ENCODE data around the gene HOXA7.

HOXA7 gene

GRCh38 chr7:27131390-27131819, 25.1 kb downstream of the HOXA7 start:
- DNase-seq = no peak

GRCh38 chr7:27130540-27131389, 25.7 kb downstream of the HOXA7 start, which contains the start of gene HOXA4:
HOXA4 (minus strand) TSS chr7:27130757; CDS start chr7:27130733, 24 bp downstream.
- DNase-seq = peak; percentile 53 to 79 (median 66)

- no peak for DNase-seq
Measured at GRCh38 chr7:27129729-27130539, 26.5 kb downstream of the HOXA7 start.

GRCh38 chr7:27128776-27129728, 27.4 kb downstream of the HOXA7 start:
- DNase-seq = no peak

GRCh38 chr7:27128034-27128433, 28.4 kb downstream of the HOXA7 start:
- DNase-seq = no peak

- no peak for DNase-seq
Measured at GRCh38 chr7:27126596-27127327, 29.7 kb downstream of the HOXA7 start.

- no peak for DNase-seq
Measured at GRCh38 chr7:27125986-27126394, 30.5 kb downstream of the HOXA7 start.

- DNase-seq = no peak
Measured at GRCh38 chr7:27124902-27125689, 31.4 kb downstream of the HOXA7 start.

GRCh38 chr7:27124096-27124901, 32.2 kb downstream of the HOXA7 start:
- no peak for DNase-seq

GRCh38 chr7:27123477-27124053, 32.9 kb downstream of the HOXA7 start:
- DNase-seq = no peak

- no peak for DNase-seq
Measured at GRCh38 chr7:27123007-27123476, 33.4 kb downstream of the HOXA7 start.

- no peak for DNase-seq
Measured at GRCh38 chr7:27122077-27122910, 34.2 kb downstream of the HOXA7 start.

- DNase-seq = no peak
Measured at GRCh38 chr7:27121684-27122076, 34.8 kb downstream of the HOXA7 start.

- no peak for DNase-seq
Measured at GRCh38 chr7:27119412-27119911, 37.0 kb downstream of the HOXA7 start.

GRCh38 chr7:27118580-27118979, 37.9 kb downstream of the HOXA7 start:
- no peak for DNase-seq

- DNase-seq = no peak
Measured at GRCh38 chr7:27117887-27118491, 38.5 kb downstream of the HOXA7 start.

GRCh38 chr7:27116962-27117886, 39.3 kb downstream of the HOXA7 start:
- no peak for DNase-seq

Data from T-helper 1 cell (primary cell).